ENCODE results near the gene SHISA6. TPM values are rescaled to one million over a fixed set of nuclear protein-coding genes. Genes with fewer than 3 reads are reported as not detected.

The SHISA6 gene
- total and polyA plus RNA-seq, 2 donors (not counting 1 experiment from before 2014, with no cell fraction given), result not detected

DNA sequence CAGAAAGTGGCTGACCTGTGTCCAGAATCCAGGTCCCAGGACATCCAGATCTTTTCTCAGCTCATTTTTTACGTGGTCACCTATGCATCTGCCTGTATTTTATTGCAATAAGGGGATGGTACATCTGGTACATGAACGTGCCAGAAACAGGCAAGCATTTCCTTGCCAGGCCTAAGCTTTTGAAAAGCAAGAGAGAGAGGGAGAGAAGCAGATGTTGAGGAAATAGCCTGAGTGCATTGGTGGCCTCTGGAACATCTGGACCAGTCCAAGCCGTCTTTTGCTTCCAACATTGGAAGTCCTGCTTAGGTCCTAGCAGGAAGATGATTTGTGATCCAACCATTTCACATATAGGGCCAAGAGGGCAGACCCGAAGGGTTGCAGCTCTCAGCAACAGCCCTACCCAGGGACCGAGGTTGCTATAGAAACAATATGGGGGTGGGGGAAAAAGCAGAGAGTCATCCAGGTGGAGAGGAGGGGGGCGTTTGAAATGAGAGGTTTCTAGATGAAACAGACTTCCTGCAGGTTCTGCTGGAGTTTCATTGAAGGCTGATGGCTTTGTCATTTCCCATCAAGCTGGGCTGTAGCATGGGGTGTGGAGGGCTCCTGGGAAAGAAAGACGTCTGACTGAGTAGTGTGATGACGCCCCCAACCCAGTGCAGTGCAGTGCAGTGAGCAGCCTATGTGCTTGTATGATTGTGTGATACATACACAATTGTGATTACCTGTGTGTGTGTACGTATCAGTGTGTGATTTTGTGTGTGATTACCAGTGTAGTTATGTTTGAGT is 61.6 kb downstream of the SHISA6 start:
- no peak overlapping the region for H3K4me3 Mint-ChIP-seq
- H3K27me3 ChIP-seq (replicated peaks in 1 of 4; ENCODE audit: control extremely low read depth in 1 of 4, control insufficient read depth in 3 of 4, insufficient read depth in 4 of 4, low read length in 3 of 4), result no peaks in the 10 kb centered on the region
- TF ChIP-seq, protein P1, sequence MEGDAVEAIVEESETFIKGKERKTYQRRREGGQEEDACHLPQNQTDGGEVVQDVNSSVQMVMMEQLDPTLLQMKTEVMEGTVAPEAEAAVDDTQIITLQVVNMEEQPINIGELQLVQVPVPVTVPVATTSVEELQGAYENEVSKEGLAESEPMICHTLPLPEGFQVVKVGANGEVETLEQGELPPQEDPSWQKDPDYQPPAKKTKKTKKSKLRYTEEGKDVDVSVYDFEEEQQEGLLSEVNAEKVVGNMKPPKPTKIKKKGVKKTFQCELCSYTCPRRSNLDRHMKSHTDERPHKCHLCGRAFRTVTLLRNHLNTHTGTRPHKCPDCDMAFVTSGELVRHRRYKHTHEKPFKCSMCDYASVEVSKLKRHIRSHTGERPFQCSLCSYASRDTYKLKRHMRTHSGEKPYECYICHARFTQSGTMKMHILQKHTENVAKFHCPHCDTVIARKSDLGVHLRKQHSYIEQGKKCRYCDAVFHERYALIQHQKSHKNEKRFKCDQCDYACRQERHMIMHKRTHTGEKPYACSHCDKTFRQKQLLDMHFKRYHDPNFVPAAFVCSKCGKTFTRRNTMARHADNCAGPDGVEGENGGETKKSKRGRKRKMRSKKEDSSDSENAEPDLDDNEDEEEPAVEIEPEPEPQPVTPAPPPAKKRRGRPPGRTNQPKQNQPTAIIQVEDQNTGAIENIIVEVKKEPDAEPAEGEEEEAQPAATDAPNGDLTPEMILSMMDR (IDR thresholded peaks at IDR 0.05), result no peak
- TF ChIP-seq EZH2 (IDR thresholded peaks at IDR 0.05; ENCODE audit: borderline replicate concordance, insufficient read depth, low read depth, low read length, poor library complexity, severe bottlenecking), result no peak
- H4K20me1 ChIP-seq (ENCODE audit: control insufficient read depth, insufficient read depth, low read length, poor library complexity, severe bottlenecking), result no peaks in the 10 kb centered on the region
- H2AFZ ChIP-seq (ENCODE audit: insufficient read depth, low read depth, low read length, poor library complexity, severe bottlenecking), result no peak overlapping the region
- no peak overlapping the region for H3K9ac ChIP-seq (ENCODE audit: low read length)
- no peaks in the 10 kb centered on the region for H3K9me3 Mint-ChIP-seq (ENCODE audit: insufficient read depth)
- no peak overlapping the region for H3K4me3 ChIP-seq (ENCODE audit: control extremely low read depth in 1 of 5, extremely low read depth in 1 of 5, insufficient read depth in 1 of 5, low read depth in 2 of 5, low read length in 4 of 5)
- no peak overlapping the region for H3K4me2 ChIP-seq (replicated peaks; ENCODE audit: low read depth, low read length, poor library complexity, severe bottlenecking)
- CTCF ChIA-PET, result no interaction called here
- ATAC-seq (ENCODE audit: low read depth) (no peak), DNase-seq (no peak)
- H3K27me3 Mint-ChIP-seq, result no peaks in the 10 kb centered on the region
- no peaks in the 10 kb centered on the region for H3K4me1 Mint-ChIP-seq
- H3K36me3 ChIP-seq (replicated peaks in 1 of 2; ENCODE audit: control extremely low read depth in 1 of 2, control insufficient read depth in 1 of 2, extremely low read depth in 1 of 2, insufficient read depth in 2 of 2, low read length in 1 of 2), result no peaks in the 10 kb centered on the region
- POLR2A ChIA-PET, result no interaction called here
- H3K9me3 ChIP-seq (ENCODE audit: control extremely low read depth in 1 of 3, control insufficient read depth in 2 of 3, insufficient read depth in 1 of 3, low read length in 2 of 3), result peaks cover 0 to 12% (median 0%) of the 10 kb centered on the region in 3 donors
- intact Hi-C loops (cut with micrococcal nuclease), result no loop called here
- H3K27ac Mint-ChIP-seq, result no peak overlapping the region
- no peak overlapping the region for H3K27ac ChIP-seq (ENCODE audit: low read length in 2 of 2)
- no peaks in the 10 kb centered on the region for H3K79me2 ChIP-seq (ENCODE audit: control insufficient read depth, insufficient read depth, low read length)
- 80% methylated on average over 7 of the region's 9 CpGs for WGBS (ENCODE audit: insufficient coverage)
- no peaks in the 10 kb centered on the region for H3K4me1 ChIP-seq (ENCODE audit: control insufficient read depth in 2 of 2, insufficient read depth in 2 of 2, low read length in 2 of 2)

DNA sequence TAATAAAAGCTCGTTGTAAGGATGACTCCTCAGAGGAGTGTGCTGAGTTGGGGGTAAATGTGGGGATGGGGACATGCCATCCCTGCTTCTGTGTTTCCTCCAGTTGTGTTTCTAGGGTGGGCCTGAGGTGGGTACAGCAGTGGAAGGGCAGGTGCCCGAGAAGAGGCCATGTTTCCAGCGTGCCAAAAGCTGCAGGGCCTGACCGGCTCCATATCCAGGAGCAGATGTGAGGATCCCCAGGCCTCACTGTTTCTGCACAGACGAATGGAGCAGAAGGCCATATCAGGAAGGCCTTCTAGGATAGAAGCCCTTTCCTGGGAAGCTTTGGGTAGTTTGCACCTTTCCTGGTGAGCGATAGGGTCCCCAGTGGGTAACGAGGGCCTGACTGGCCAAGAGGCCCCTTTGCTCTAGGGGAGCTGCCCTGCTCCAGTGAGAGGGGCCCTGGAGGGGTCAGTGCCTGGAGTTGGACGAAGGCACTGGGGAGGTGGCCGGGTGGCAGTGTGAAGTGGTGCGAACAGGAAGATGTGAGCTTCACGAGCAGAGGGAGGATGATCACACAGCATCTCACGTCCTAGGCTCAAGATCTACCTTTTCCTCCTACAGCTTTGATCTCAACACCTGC is 62.9 kb downstream of the SHISA6 start:
- no peak overlapping the region for H3K4me3 ChIP-seq (ENCODE audit: control extremely low read depth in 1 of 5, extremely low read depth in 1 of 5, insufficient read depth in 1 of 5, low read depth in 2 of 5, low read length in 4 of 5)
- H3K4me2 ChIP-seq (replicated peaks; ENCODE audit: low read depth, low read length, poor library complexity, severe bottlenecking), result no peak overlapping the region
- no peaks in the 10 kb centered on the region for H4K20me1 ChIP-seq (ENCODE audit: control insufficient read depth, insufficient read depth, low read length, poor library complexity, severe bottlenecking)
- no peaks in the 10 kb centered on the region for H3K4me1 Mint-ChIP-seq
- ChIA-PET CTCF (no interaction called here), POLR2A (no interaction called here)
- H3K9me3 Mint-ChIP-seq (ENCODE audit: insufficient read depth), result no peaks in the 10 kb centered on the region
- ATAC-seq (ENCODE audit: low read depth) (no peak), DNase-seq (no peak)
- no peaks in the 10 kb centered on the region for H3K27me3 Mint-ChIP-seq
- TF ChIP-seq, protein P1 (IDR thresholded peaks at IDR 0.05), result no peak
- no peak for TF ChIP-seq EZH2 (IDR thresholded peaks at IDR 0.05; ENCODE audit: borderline replicate concordance, insufficient read depth, low read depth, low read length, poor library complexity, severe bottlenecking)
- H3K4me3 Mint-ChIP-seq, result no peak overlapping the region
- WGBS (ENCODE audit: insufficient coverage), result 86% methylated on average over 11 of the region's 12 CpGs
- no peaks in the 10 kb centered on the region for H3K36me3 ChIP-seq (replicated peaks in 1 of 2; ENCODE audit: control extremely low read depth in 1 of 2, control insufficient read depth in 1 of 2, extremely low read depth in 1 of 2, insufficient read depth in 2 of 2, low read length in 1 of 2)
- no peaks in the 10 kb centered on the region for H3K4me1 ChIP-seq (ENCODE audit: control insufficient read depth in 2 of 2, insufficient read depth in 2 of 2, low read length in 2 of 2)
- H3K9ac ChIP-seq (ENCODE audit: low read length), result no peak overlapping the region
- intact Hi-C loops (cut with micrococcal nuclease), result no loop called here
- H2AFZ ChIP-seq (ENCODE audit: insufficient read depth, low read depth, low read length, poor library complexity, severe bottlenecking), result no peak overlapping the region
- H3K9me3 ChIP-seq (ENCODE audit: control extremely low read depth in 1 of 3, control insufficient read depth in 2 of 3, insufficient read depth in 1 of 3, low read length in 2 of 3), result peaks cover 0 to 12% (median 0%) of the 10 kb centered on the region in 3 donors
- H3K27me3 ChIP-seq (replicated peaks in 1 of 4; ENCODE audit: control extremely low read depth in 1 of 4, control insufficient read depth in 3 of 4, insufficient read depth in 4 of 4, low read length in 3 of 4), result no peaks in the 10 kb centered on the region
- H3K79me2 ChIP-seq (ENCODE audit: control insufficient read depth, insufficient read depth, low read length), result no peaks in the 10 kb centered on the region
- no peak overlapping the region for H3K27ac Mint-ChIP-seq
- no peak overlapping the region for H3K27ac ChIP-seq (ENCODE audit: low read length in 2 of 2)

Data from B cell (primary cell).